Measurements from ENCODE around the gene CYP2U1.

Gene CYP2U1

GRCh38 chr4:107930821-107931774 is at the start of gene CYP2U1:
Gene CYP2U1 (plus strand): TSS chr4:107931549. CDS start chr4:107931644, 95 bp downstream.
- TF ChIP-seq ZFX (IDR thresholded peaks at IDR 0.05; ENCODE audit: borderline replicate concordance): no peak
- TF ChIP-seq CTCF (IDR thresholded peaks at IDR 0.05): peak; percentile 34
- H3K27ac ChIP-seq: peak within 1 kb of the TSS; percentile 35

- no peak overlapping the region for H3K27ac ChIP-seq
- no peak for TF ChIP-seq ZFX (IDR thresholded peaks at IDR 0.05; ENCODE audit: borderline replicate concordance)
- TF ChIP-seq CTCF (IDR thresholded peaks at IDR 0.05): no peak
These were observed 45.5 kb upstream of the CYP2U1 start for GRCh38 chr4:107885865-107886264.

GRCh38 chr4:107888237-107888636 is 43.1 kb upstream of the CYP2U1 start:
- TF ChIP-seq ZFX (IDR thresholded peaks at IDR 0.05; ENCODE audit: borderline replicate concordance): no peak
- TF ChIP-seq CTCF (IDR thresholded peaks at IDR 0.05): no peak
- no peak overlapping the region for H3K27ac ChIP-seq

- no peak overlapping the region for H3K27ac ChIP-seq
- no peak for TF ChIP-seq ZFX (IDR thresholded peaks at IDR 0.05; ENCODE audit: borderline replicate concordance)
- TF ChIP-seq CTCF (IDR thresholded peaks at IDR 0.05): no peak
These were observed 40.6 kb upstream of the CYP2U1 start for GRCh38 chr4:107890779-107891178.

- TF ChIP-seq CTCF (IDR thresholded peaks at IDR 0.05) (no peak), ZFX (IDR thresholded peaks at IDR 0.05; ENCODE audit: borderline replicate concordance) (no peak)
- no peak overlapping the region for H3K27ac ChIP-seq
These were observed 40.0 kb upstream of the CYP2U1 start for GRCh38 chr4:107891299-107891698.

GRCh38 chr4:107893171-107894137 is 37.9 kb upstream of the CYP2U1 start:
- H3K27ac ChIP-seq: no peak overlapping the region
- TF ChIP-seq CTCF (IDR thresholded peaks at IDR 0.05) (no peak), ZFX (IDR thresholded peaks at IDR 0.05; ENCODE audit: borderline replicate concordance) (no peak)

Measured in 22Rv1 (cell line).